Measurements from ENCODE around the gene SCAPER. TPM values are rescaled to one million over a fixed set of nuclear protein-coding genes. Genes with fewer than 3 reads are reported as not detected.
"Not testable (repeated sequence)": the region's sequence is repeated elsewhere in the genome, so short reads cannot be mapped to it uniquely, and the experiment has no call there.

SCAPER gene
- total RNA-seq, 1 donor from 2014 or later: 24.7 TPM

GRCh38 chr15:76916369-76916768 lies 11.2 kb upstream of the SCAPER start:
- no peak for DNase-seq (ENCODE audit: low spot score)

GRCh38 chr15:76913737-76914136 lies 8.6 kb upstream of the SCAPER start:
- no peak for DNase-seq (ENCODE audit: low spot score)

DNA sequence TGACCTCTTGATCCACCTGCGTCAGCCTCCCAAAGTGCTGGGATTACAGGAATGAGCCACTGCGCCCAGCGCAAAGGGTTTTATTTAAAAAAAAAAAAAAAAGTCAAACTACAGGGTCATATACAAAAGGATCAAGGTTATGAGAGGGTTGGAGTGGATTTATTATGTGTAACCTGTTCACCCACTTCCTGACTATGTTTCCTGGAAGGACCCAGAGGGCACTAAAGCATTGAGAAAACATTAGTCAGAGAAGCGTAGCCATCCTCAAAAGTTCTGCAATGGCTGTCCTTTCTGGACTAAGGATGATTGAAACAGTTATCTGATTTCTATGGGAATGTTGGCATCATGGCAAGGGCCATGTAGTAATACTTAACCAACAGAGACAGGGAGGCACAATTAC lies 7.3 kb upstream of the SCAPER start:
- no peak for DNase-seq (ENCODE audit: low spot score)

DNA sequence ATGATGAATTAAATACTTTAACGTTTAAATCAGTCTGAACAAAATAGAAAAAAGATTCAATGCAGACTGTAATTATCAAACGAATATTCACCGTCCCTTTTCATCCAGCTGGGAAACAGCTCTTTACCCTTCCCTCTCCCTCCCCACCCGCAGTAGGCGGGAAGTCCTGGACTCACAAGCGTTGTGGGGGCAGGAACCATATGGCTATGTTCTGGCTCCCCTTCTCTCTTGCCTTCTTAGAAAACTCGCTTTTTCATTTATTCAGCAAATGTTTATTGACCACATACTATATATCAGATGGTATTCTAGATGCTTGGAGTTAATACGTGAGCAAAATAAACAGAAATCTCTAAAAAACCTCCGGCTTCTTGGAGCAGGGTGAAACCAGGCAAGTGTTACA lies 715 bp upstream of the SCAPER start:
- DNase-seq (ENCODE audit: low spot score): no peak

DNA sequence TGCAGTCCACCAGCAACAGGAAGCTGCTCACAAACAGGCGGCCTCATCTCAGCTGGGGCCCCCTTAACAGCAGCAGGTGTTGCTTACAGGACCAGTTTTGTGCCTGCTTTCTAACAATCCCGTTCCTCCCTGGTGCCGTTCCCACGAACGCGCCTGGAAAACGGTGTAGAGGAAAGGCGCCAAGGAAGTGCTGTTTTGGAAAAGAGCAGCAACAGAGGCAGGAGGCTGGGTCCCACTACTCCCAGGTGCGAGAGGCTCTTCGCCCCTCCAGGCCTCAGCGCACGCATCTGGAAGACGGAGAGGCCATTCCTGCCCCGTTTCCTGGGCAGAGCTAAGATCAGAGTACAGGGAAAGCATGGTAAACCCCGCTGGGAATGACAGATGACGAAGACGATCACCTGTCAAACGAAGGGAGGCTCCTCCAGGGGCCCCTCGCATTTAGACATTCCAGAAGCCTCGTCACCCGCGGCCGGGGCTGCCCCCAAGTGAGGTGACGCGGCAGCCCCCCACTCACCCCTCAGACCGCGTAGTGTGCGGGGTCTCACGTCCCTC lies 603 bp downstream of the SCAPER start:
- DNase-seq (ENCODE audit: low spot score): no peak

DNA sequence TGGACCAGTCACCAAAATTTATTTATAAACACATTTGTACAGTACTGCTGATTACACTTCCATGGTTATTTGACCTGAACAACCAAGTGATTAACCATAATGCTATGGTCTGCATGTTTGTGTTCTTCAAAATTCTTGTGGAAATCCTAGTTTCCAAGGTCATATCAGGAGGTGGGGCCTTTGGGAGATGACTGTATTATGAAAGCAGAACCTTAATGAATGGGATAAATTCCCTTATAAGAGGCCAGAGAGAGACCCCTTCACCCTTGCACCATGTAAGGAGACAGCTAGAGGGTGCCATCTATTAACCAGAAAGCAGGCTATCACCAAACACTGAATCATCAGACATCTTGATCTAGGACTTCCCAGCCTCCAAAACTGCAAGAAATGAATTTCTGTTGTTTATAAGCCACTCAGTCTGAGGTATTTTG lies 1.9 kb downstream of the SCAPER start:
- no peak for DNase-seq (ENCODE audit: low spot score)

DNA sequence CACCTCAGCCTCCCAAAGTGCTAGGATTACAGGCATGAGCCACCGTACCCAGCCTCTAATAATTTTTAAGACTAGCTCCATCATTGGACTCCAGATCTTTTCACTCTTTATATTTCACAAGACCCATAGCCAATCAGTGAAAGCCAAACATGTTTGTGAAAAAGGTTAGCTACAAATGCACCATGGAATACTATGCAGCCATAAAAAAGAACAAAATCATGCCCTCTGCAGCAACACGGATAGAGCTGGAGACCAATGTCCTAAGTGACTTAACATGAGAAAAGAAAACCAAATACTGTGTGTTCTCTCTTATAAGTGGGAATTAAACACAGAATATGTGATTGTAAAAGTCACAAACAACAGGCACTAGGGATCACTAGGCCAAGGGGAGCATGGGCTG lies 3.2 kb downstream of the SCAPER start:
- DNase-seq (ENCODE audit: low spot score): no peak

- DNase-seq (ENCODE audit: low spot score): not testable (repeated sequence)
Measured at GRCh38 chr15:76899931-76900310, 5.2 kb downstream of the SCAPER start.

- DNase-seq (ENCODE audit: low spot score): not testable (repeated sequence)
Measured at GRCh38 chr15:76899176-76899930, 5.8 kb downstream of the SCAPER start.

GRCh38 chr15:76898102-76898501 lies 7.0 kb downstream of the SCAPER start:
- no peak for DNase-seq (ENCODE audit: low spot score)

DNA sequence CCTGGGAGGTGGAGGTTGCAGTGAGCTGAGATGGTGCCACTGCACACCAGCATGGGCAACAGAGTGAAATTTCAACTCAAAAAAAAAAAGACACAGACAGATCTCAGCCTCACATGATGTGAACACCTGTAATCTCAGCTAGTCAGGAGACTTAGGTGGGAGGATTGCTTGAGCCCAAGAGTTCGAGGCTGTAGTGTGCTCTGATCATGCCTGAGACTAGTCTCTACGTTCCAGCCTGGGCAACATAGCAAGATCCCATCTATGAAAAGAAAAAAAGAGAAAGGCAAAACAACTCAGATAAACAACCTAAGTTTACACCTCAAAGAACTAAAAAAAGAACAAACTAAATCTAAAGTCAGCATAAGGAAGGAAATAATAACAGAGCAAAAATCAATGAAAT lies 11.0 kb downstream of the SCAPER start:
- DNase-seq (ENCODE audit: low spot score): no peak

DNA sequence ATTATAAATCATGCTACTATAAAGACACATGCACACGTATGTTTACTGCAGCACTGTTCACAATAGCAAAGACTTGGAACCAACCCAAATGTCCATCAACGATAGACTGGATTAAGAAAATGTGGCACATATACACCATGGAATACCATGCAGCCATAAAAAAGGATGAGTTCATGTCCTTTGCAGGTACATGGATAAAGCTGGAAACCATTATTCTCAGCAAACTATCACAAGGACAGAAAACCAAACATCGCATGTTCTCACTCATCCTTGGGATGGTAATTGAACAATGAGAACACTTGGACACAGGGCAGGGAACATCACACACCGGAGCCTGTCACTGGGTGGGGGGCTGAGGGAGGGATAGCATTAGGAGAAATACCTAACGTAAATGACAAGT lies 12.3 kb downstream of the SCAPER start:
- DNase-seq (ENCODE audit: low spot score): not testable (repeated sequence)

- not testable (repeated sequence) for DNase-seq (ENCODE audit: low spot score)
Measured at GRCh38 chr15:76887280-76888141, 17.6 kb downstream of the SCAPER start.

- no peak for DNase-seq (ENCODE audit: low spot score)
Measured at GRCh38 chr15:76885212-76885611, 19.9 kb downstream of the SCAPER start.

GRCh38 chr15:76875911-76876310 lies 29.2 kb downstream of the SCAPER start:
- DNase-seq (ENCODE audit: low spot score): no peak

- DNase-seq (ENCODE audit: low spot score): not testable (repeated sequence)
Measured at GRCh38 chr15:76873066-76873465, 32.1 kb downstream of the SCAPER start.

- DNase-seq (ENCODE audit: low spot score): no peak
Measured at GRCh38 chr15:76871930-76872329, 33.2 kb downstream of the SCAPER start.

GRCh38 chr15:76868740-76869139 lies 36.4 kb downstream of the SCAPER start:
- DNase-seq (ENCODE audit: low spot score): no peak

- DNase-seq (ENCODE audit: low spot score): no peak
Measured at GRCh38 chr15:76866716-76867321, 38.3 kb downstream of the SCAPER start.

DNA sequence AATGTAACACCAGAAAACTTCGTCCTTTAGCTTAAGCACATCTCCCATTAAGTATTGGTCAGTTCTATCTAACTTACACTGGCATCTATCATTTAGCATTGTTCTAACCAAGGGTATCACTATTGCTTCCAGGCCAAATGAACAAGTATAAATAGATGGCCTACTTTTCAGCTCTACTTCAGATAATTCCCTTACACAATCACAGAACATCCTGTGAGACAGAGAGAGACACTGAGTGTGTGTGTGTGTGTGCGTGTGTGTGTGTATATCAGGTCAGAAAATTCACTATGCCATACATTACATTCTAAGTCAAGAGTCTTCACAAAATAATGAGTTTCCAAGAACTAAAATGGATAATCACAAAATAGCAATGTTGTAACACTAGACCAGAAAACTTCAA lies 39.1 kb downstream of the SCAPER start:
- no peak for DNase-seq (ENCODE audit: low spot score)

GRCh38 chr15:76865548-76865991 lies 39.6 kb downstream of the SCAPER start:
- DNase-seq (ENCODE audit: low spot score): no peak

- DNase-seq (ENCODE audit: low spot score): no peak
Measured at GRCh38 chr15:76864586-76864985, 40.6 kb downstream of the SCAPER start.
